Kidney (tissue), 22 donors: Measurements from ENCODE around the gene COQ2. TPM values are rescaled to one million over a fixed set of nuclear protein-coding genes. Genes with fewer than 3 reads are reported as not detected.

Experiments
- DNase-seq, 5 donors: peaks; one replicate each; pipeline ENCODE4 v3.0.0-alpha.2; 2013 to 2020
- FAIRE-seq: peaks from 2 replicates; lab custom pipeline; 2012; peaks lifted over from hg19 to GRCh38; lab: Jason Lieb, UNC
- H3K27ac ChIP-seq, 2 donors: one replicate each; pipeline ENCODE4 v1.7.0; 2013; ENCODE audit warnings: low read depth in 2 of 2, low read length in 2 of 2, inconsistent platforms in 1 of 2
- H3K27me3 ChIP-seq: one replicate; pipeline ENCODE4 v1.7.1; 2013; ENCODE audit warnings: low read length, inconsistent platforms; ENCODE audit not compliant: control insufficient read depth, insufficient read depth
- H3K36me3 ChIP-seq, 3 donors: one replicate each; pipeline versions ENCODE4 v1.7.0 to v1.7.1; 2013; ENCODE audit warnings: low read length in 3 of 3, control low read depth in 1 of 3, inconsistent platforms in 1 of 3; ENCODE audit not compliant: insufficient read depth in 3 of 3, control insufficient read depth in 2 of 3
- H3K4me1 ChIP-seq, 3 donors: one replicate each; pipeline versions ENCODE4 v1.7.0 to v1.7.1; 2013; ENCODE audit warnings: low read length in 3 of 3, inconsistent platforms in 1 of 3, low read depth in 1 of 3; ENCODE audit not compliant: control insufficient read depth in 2 of 3, insufficient read depth in 2 of 3
- H3K4me3 ChIP-seq, 3 donors: one replicate each; pipeline versions ENCODE4 v1.7.0 to v1.8.1; 2013; ENCODE audit warnings: low read length in 3 of 3, control low read depth in 1 of 3, inconsistent platforms in 1 of 3
- H3K9ac ChIP-seq, 3 donors: one replicate each; pipeline versions ENCODE4 v1.7.0 to v1.7.1; 2013; ENCODE audit warnings: low read length in 3 of 3, control low read depth in 1 of 3, inconsistent platforms in 1 of 3
- H3K9me3 ChIP-seq, 3 donors: one replicate each; pipeline versions ENCODE4 v1.7.0 to v1.7.1; 2013; ENCODE audit warnings: low read length in 3 of 3, control low read depth in 1 of 3, inconsistent platforms in 1 of 3; ENCODE audit not compliant: control insufficient read depth in 2 of 3, insufficient read depth in 1 of 3
- intact Hi-C: fragments of 100-400 bp; cut with DNase I; formaldehyde crosslinking; loops from one replicate; pipeline ENCODE4 v1.11.1; 2022
- long read RNA-seq, 10 donors: library from polyadenylated mRNA in 1 of 10; unstranded in 1 of 10; transcript quantifications; one replicate each; pipeline ENCODE4 v2.0.0 and lab custom pipeline, GENCODE V29; 2021 to 2026
- polyA plus RNA-seq: library from polyadenylated mRNA; stranded (reverse); fragments of 350-450 nt; fragmentation: Illumina TruSeq; extraction: RNeasy Lipid Tissue Mini Kit (QIAGEN cat#74804); gene quantifications from one replicate; pipeline ENCODE4 v1.2.3, GENCODE V29; 2014; ENCODE audit warnings: low read depth, low replicate concordance; ENCODE audit not compliant: insufficient read depth
- total RNA-seq: library from RNA; stranded (reverse); fragmentation: NEBNext Ultra II Directional; extraction: Animal tissue kit (Norgen Biotek cat#: 25700); gene quantifications from one replicate; pipeline ENCODE4 v1.2.1, GENCODE V29; 2021
- TF ChIP-seq, protein P1 (sequence below): IDR thresholded peaks from 3 replicates; pipeline ENCODE4 v1.5.1; 2012; ENCODE audit warnings: mild to moderate bottlenecking, moderate library complexity, borderline replicate concordance; ENCODE audit not compliant: insufficient read depth; ENCODE audit errors: extremely low read depth
- donor health status: control.
- donor health status: control.
- donor health status: control.
- donor health status: control.
- donor health status: control.
- donor health status: DM: yes; HTN: yes; CAD: no.
- donor health status: Normal renal cell carcinoma (clear cell type).

Gene COQ2
- 8.1 TPM for total RNA-seq
- 11.6 TPM for polyA plus RNA-seq
- long read RNA-seq, donor 1, transcript COQ2-206 (7 exons, 1,641 nt) = major isoform, 5 of 5 reads
- long read RNA-seq, donor 1, partial matches to known transcripts = 0 of 5 reads
- long read RNA-seq, donor 1, other reads (novel, unspliced or antisense) = 0 of 5 reads
- long read RNA-seq, donor 2, transcript COQ2-206 (7 exons, 1,641 nt) = major isoform, 5 of 5 reads
- long read RNA-seq, donor 2, partial matches to known transcripts = 0 of 5 reads
- long read RNA-seq, donor 2, other reads (novel, unspliced or antisense) = 0 of 5 reads
- long read RNA-seq, donor 3, partial matches to known transcripts = 7 of 8 reads
- long read RNA-seq, donor 3, other reads (novel, unspliced or antisense) = 0 of 8 reads
- long read RNA-seq, donor 4, partial matches to known transcripts = 8 of 10 reads
- long read RNA-seq, donor 4, other reads (novel, unspliced or antisense) = 0 of 10 reads
- long read RNA-seq, donor 5 = 0 reads
- long read RNA-seq, donor 6, partial matches to known transcripts = 6 of 9 reads
- long read RNA-seq, donor 6, other reads (novel, unspliced or antisense) = 0 of 9 reads
- long read RNA-seq, donor 7, transcript COQ2-206 (7 exons, 1,641 nt) = major isoform, 5 of 9 reads
- long read RNA-seq, donor 7, partial matches to known transcripts = 0 of 9 reads
- long read RNA-seq, donor 7, other reads (novel, unspliced or antisense) = 4 of 9 reads
- long read RNA-seq, donor 8, partial matches to known transcripts = 0 of 4 reads
- long read RNA-seq, donor 8, other reads (novel, unspliced or antisense) = 0 of 4 reads
- long read RNA-seq, donor 9 = 0 reads
- long read RNA-seq, donor 10, partial matches to known transcripts = 7 of 8 reads
- long read RNA-seq, donor 10, other reads (novel, unspliced or antisense) = 0 of 8 reads

GRCh38 chr4:83284193-83285054 lies at the start of gene COQ2:
Gene COQ2 (minus strand): TSS chr4:83284798. CDS start chr4:83284764, 34 bp downstream.
- H3K9ac ChIP-seq = peak within 1 kb of the TSS; percentile 37 to 87 (median 69)
- H3K36me3 ChIP-seq = no peaks in the 10 kb centered on the region
- DNase-seq (peak; percentile 96 to 98 (median 97)), FAIRE-seq (no peak)
- peak within 1 kb of the TSS; percentile 86 to 98 for H3K27ac ChIP-seq
- H3K4me3 ChIP-seq = peak within 1 kb of the TSS; percentile 63 to 74 (median 72)
- H3K9me3 ChIP-seq = no peaks in the 10 kb centered on the region
- intact Hi-C loops = no loop called here
- TF ChIP-seq, protein P1, sequence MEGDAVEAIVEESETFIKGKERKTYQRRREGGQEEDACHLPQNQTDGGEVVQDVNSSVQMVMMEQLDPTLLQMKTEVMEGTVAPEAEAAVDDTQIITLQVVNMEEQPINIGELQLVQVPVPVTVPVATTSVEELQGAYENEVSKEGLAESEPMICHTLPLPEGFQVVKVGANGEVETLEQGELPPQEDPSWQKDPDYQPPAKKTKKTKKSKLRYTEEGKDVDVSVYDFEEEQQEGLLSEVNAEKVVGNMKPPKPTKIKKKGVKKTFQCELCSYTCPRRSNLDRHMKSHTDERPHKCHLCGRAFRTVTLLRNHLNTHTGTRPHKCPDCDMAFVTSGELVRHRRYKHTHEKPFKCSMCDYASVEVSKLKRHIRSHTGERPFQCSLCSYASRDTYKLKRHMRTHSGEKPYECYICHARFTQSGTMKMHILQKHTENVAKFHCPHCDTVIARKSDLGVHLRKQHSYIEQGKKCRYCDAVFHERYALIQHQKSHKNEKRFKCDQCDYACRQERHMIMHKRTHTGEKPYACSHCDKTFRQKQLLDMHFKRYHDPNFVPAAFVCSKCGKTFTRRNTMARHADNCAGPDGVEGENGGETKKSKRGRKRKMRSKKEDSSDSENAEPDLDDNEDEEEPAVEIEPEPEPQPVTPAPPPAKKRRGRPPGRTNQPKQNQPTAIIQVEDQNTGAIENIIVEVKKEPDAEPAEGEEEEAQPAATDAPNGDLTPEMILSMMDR = peak; percentile 19
- no peaks in the 10 kb centered on the region for H3K27me3 ChIP-seq
- peaks cover 2 to 5% (median 5%) of the 10 kb centered on the region in 3 donors for H3K4me1 ChIP-seq

GRCh38 chr4:83331956-83332355 lies 47.4 kb upstream of the COQ2 start:
- Histone ChIP-seq H3K27me3 (peaks cover 7% of the 10 kb centered on the region), H3K4me1 (peaks cover 0 to 3% (median 0%) of the 10 kb centered on the region in 3 donors), H3K4me3 (no peak overlapping the region), H3K27ac (no peak overlapping the region), H3K9me3 (no peaks in the 10 kb centered on the region), H3K36me3 (no peaks in the 10 kb centered on the region), H3K9ac (no peak overlapping the region)
- intact Hi-C loops = no loop called here
- FAIRE-seq = no peak
- DNase-seq = no peak
- TF ChIP-seq, protein P1 = no peak

GRCh38 chr4:83329521-83330110 lies 45.0 kb upstream of the COQ2 start:
- Histone ChIP-seq H3K9me3 (no peaks in the 10 kb centered on the region), H3K27me3 (peaks cover 4% of the 10 kb centered on the region), H3K9ac (no peak overlapping the region), H3K4me1 (peaks cover 0 to 3% (median 0%) of the 10 kb centered on the region in 3 donors), H3K4me3 (no peak overlapping the region), H3K27ac (no peak overlapping the region), H3K36me3 (no peaks in the 10 kb centered on the region)
- TF ChIP-seq, protein P1 = no peak
- intact Hi-C loops = no loop called here
- no peak for DNase-seq
- no peak for FAIRE-seq
